Ureter (tissue), 1 donor: ENCODE measurements around the gene EPHX1. TPM values are rescaled to one million over a fixed set of nuclear protein-coding genes. Genes with fewer than 3 reads are reported as not detected.
A peak's percentile ranks its signal among the peaks of the same experiment; 100 is the strongest.
"Not testable (repeated sequence)": the region's sequence is repeated elsewhere in the genome, so short reads cannot be mapped to it uniquely, and the experiment has no call there.

Experiments used
- DNase-seq: peaks from one replicate; pipeline ENCODE4 v3.0.0-alpha.2; 2020; ENCODE audit warnings: low spot score
- total RNA-seq: library from RNA; stranded (reverse); gene quantifications from one replicate; pipeline ENCODE4 v1.2.4, GENCODE V29; 2023
- donor health status: DM: yes; HTN: yes; CAD: no.

Gene EPHX1
- total RNA-seq, 1 donor from 2014 or later: 116 TPM

GRCh38 chr1:225777058-225777582 lies 32.8 kb upstream of the EPHX1 start:
- DNase-seq: no peak

DNA sequence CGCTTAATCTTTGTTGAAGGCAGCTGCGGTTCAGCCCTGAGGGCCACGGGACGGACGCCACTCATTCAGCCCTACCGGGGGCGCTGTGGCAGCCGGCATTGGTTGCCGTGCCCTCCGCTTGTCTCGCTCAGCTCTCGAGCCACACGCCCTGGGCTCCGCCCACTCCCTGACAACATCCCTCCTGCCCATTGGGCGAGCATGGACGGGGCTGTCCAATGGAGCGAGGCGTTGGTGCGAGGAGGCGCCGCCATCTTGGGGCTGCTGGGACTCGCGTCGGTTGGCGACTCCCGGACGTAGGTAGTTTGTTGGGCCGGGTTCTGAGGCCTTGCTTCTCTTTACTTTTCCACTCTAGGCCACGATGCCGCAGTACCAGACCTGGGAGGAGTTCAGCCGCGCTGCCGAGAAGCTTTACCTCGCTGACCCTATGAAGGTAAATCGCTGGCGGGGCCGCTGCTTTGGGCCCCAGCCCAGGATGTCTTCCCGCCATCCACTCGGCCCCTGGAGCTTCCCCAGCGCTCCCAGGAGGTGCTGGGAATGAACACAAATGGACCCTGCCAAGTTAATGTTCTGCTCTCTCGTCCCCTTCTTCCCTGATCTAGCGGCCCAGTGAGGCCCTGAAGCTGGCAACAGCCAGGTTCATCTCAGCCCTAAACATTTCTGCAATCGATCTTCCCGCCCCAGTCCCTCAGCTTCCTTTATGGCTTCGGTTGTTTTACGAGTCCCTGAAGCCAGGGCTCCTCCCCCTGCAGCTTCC lies 32.2 kb upstream of the EPHX1 start, which contains the start of gene SRP9:
SRP9 (plus strand) TSS at position 244 of the 754 bp plus-strand sequence; CDS start at position 359, 115 bp downstream.
- DNase-seq: peak; percentile 99

GRCh38 chr1:225778337-225778669 lies 31.6 kb upstream of the EPHX1 start:
- DNase-seq: no peak

DNA sequence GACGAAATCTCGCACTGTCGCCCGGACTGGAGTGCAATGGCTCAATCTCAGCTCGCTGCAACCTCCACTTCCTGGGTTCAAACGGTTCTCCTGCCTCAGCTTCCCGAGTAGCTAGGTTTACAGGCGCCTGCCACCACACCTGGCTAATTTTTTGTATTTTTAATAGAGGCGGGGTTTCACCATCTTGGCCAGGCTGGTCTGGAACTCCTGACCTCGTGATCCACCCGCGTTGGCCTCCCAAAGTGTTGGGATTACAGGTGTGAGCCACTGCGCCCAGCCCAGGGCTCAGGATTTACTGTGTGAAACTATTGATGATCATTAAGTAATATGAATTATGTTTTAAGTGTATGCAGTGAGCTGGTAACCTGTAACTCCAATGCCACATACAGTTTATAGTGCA lies 30.8 kb upstream of the EPHX1 start:
- not testable (repeated sequence) for DNase-seq

GRCh38 chr1:225780134-225780533 lies 29.8 kb upstream of the EPHX1 start:
- no peak for DNase-seq

DNA sequence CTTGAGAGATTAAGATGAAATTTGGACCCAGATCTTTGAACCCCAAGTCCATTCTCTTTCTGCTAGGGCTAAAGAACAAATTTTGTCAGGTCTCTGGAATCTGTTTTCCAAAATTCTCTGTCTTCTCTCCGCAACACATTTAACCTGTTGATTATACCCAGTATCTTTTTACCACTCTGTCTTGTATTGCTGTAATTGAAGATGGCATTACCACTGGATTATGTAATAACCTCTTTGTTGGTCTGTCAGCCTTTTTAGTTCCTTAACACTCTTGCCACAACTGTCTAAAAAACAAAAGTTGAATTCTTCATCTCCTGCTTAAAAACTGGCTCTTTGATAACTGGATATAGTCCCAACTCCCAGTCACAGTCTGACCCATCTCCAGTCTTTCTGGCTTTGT lies 29.3 kb upstream of the EPHX1 start:
- DNase-seq: no peak

DNA sequence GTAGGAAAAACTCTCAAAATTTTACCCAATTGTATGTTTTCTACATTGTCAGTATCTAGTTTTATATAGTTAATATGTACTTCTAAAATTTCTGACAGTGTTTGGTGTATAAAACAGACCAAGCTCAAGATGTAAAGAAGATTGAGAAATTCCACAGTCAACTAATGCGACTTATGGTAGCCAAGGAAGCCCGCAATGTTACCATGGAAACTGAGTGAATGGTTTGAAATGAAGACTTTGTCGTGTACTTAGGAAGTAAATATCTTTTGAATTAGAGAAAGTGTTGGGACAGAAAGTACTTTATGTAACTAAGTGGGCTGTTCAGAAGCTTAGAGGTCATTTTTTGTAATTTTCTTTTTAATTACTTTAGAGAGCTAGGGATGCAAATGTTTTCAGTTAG lies 20.8 kb upstream of the EPHX1 start:
- DNase-seq: not testable (repeated sequence)

DNA sequence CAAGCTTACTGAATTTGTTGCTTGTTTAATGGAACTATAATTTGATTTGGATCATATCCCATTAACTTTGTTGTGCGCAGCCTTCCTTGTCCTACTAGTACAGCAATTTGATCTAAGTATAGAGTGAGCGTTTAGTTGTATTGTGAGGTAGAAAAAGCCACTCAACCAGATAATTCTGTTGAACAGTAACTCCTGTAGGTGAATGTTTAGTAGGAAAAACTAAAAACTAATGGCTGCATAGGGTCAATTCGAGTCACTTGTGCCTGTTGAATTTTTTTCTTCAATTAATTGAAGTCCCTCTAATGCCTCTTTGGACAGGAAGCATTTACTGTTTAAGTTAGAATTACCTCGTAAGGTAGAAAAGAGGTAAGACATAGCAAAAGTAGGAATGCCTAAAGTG lies 15.0 kb upstream of the EPHX1 start:
- DNase-seq: no peak

- DNase-seq: not testable (repeated sequence)
Measured at GRCh38 chr1:225796097-225796496, 13.8 kb upstream of the EPHX1 start.

GRCh38 chr1:225801146-225801545 lies 8.8 kb upstream of the EPHX1 start:
- DNase-seq: not testable (repeated sequence)

DNA sequence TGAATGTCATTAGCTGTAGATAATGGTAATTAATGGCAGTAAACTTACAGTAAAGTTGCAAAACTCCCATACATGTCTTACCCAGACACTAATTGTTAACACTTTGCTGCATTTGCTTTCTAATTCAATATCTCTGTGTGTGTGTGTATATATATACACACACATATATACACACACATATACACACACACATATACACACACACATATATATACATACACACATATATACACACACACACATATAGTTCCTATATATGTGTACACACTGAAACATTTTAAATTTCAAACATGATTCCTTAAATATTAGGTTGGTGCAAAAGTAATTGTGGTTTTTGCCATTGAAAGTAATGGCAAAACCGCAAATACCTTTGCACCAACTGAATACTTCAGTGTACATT lies 3.7 kb upstream of the EPHX1 start:
- no peak for DNase-seq

GRCh38 chr1:225806736-225807135 lies 3.2 kb upstream of the EPHX1 start:
- not testable (repeated sequence) for DNase-seq

DNA sequence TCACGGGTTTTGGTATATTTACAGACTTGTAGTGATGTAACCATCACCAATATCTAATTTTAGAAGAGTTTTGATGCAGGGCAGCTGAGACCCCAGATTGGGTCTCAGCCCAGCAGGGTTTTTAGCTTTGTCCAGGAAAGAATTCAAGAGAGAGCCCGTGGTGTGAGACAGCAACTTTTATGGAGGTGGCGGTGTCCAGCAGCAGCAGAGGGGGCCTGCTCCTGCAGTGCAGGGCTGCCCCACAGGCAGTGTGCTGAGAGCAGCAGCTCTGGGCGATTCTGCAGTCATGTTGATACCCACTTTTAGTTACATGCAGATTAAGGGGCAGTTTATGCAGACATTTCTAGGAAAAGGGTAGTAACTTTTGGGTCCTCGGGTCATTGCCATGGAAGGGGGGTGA lies 1.8 kb upstream of the EPHX1 start:
- DNase-seq: no peak

GRCh38 chr1:225810579-225811538 lies 935 bp downstream of the EPHX1 start:
- DNase-seq: not testable (repeated sequence)

DNA sequence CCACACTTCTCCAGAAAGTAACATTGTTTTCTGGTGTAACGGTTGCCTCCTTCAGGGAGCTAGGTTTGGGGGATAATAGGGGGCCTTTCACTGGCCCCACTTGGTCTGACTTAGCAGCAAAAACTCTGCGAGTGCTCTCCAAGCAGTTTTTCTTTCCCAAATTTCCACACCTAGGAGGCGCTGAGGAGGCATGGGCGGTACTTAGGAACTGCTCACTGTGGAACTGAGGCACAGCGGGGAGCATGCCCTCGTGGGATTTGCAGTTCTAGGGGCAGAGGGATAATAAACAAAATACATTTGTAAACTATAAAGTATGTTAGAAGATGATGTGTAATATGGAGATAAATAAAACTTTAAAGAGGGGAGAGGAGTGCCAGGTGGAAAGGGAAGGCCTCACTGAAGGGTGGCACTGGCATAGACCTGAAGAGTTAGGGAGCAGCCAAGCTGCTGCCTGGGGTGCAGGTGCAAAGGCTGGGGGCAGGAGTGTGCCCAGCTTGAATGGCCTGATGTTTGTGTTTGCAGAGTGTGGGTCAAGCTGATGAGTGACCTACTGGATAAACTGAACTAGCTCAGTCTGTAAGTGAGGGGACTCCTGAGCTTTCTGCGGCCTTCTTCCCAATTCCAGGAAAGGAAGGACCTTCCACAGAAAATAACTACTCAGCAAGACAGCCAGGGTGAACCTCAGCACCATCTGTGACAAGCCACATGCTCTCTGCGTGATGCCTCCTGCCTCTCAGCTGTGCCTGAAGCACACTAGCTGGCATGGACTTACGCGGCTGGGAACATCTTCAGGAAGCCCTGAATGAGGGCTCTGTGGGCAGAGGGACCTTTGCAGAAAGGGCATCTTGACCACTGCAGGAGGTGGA lies 1.9 kb downstream of the EPHX1 start:
- DNase-seq: no peak

DNA sequence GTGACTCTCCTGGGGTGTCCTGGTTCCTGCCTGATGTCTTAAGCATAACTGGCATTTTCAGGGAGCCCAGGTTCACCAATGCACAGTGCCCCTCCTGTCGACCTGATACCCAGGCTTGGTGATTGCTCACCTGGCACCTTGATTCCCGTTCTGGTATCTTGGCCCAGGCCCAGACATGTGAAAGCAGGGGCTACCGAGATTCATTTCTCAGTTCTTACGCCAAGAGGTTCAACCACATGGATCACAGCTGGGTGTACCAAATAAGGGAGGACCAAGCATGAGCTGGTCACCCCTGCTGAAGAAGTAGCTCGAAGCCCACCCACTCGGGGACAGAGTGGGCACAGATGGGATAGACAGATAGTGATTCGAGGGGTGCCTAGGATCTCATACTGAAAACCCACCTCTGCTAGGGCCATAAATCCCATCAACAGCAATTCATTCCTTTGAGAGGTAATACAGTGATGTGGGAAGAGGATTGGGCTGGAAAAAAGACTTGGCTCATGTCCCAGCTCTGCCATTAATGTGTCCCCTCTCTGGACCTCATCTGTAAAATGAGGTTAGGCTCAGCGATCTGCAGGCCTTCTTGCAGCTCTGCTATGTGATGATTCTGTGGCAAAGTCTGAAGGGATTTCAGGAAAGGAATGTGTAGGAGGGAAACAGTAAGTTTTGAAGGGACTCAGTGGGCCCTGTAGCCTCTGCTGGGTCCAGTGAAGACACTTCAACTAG lies 2.7 kb downstream of the EPHX1 start:
- DNase-seq: no peak

DNA sequence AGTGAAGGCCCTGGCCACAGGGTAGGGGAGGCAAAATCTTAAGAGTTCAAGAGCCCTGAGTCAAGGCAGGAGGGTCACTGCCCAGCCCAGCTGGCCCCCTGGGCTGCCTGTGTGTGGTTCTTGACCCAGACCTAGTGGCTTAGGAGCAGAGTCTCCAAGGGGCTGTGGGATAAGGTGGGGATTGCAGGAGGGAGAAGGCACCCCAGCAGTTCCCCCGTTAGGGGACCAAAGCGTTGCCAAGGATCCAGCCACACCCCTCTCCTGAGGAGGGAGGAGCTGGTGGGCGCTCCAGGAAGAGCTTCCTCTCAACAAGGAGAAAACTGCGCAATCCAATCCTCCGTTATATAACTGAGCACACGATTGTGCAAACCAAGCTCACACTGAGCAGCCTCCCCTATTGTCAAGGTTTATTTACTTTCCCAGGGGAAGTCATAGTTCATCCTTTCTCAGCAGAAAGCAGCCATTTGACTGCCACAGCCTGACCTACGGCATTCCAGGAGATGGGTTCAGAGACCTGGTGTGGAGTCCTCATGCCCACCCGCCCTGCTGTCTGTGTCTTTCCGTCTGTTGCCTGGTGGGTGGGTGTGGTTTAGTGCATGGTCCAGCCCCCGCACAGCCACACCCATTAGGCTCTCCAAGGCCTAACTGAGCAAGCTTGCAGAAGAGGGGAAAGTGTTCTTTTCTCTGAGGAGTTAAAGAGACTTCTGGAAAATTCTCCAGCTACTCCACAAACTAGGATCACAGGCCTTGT lies 3.5 kb downstream of the EPHX1 start:
- peak; percentile 68 for DNase-seq

- peak; percentile 41 for DNase-seq
Measured at GRCh38 chr1:225814381-225814780, 4.5 kb downstream of the EPHX1 start.

- peak; percentile 37 for DNase-seq
Measured at GRCh38 chr1:225815090-225815489, 5.2 kb downstream of the EPHX1 start.

DNA sequence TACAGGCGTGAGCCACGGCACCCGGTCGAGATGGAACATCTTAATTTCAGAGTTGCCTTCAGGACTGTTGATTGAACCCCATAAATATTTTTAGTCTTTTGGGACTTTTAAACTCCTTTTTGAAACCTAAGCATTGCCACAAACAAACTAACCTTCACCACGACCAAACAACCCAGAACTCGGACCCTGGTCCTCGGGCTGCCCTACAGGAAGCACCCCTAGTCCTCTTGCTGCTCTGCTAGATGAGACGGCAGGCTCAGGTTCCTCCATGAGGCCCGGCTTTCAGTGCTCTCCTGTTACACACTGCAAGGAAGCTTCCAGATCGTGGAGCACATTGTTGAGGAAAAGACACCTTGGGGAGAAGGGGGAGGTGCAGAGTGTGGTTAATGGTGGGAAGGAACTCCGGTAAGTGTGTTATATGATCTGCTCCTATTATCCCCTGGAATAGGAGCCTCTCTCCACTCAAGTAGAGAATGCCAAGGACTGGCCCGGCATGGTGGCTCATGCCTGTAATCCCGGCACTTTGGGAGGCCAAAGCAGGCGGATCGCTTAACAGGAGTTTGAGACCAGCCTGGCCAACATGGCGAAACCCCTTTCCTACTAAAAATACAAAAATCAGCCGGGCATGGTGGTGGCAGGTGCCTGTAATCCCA lies 5.7 kb downstream of the EPHX1 start:
- no peak for DNase-seq
